Suprapubic skin (tissue), 4 donors: ENCODE results near the gene MOBP. TPM values are rescaled to one million over a fixed set of nuclear protein-coding genes. Genes with fewer than 3 reads are reported as not detected.

Experiments used
- DNase-seq, 2 donors: peaks; one replicate each; pipeline ENCODE4 v3.0.0-alpha.2; 2019; ENCODE audit warnings: low spot score in 2 of 2
- H3K27ac ChIP-seq: fragments of 200-600 bp; sonication (generic); one replicate; pipeline ENCODE4 v1.5.1; 2019
- H3K27me3 ChIP-seq: fragments of 200-600 bp; sonication (generic); one replicate; pipeline ENCODE4 v1.5.1; 2019
- H3K36me3 ChIP-seq: fragments of 200-600 bp; sonication (generic); one replicate; pipeline ENCODE4 v1.5.1; 2019
- H3K4me1 ChIP-seq: fragments of 200-600 bp; sonication (generic); one replicate; pipeline ENCODE4 v1.5.1; 2019
- H3K4me3 ChIP-seq: fragments of 200-600 bp; sonication (generic); one replicate; pipeline ENCODE4 v1.5.1; 2019; ENCODE audit warnings: mild to moderate bottlenecking
- H3K9me3 ChIP-seq: fragments of 200-600 bp; sonication (generic); one replicate; pipeline ENCODE4 v1.5.1; 2019
- EP300 ChIP-seq: sonication (generic); formaldehyde crosslinking; IDR thresholded peaks from one replicate; pipeline ENCODE4 v1.6.1; 2017; ENCODE audit warnings: antibody characterized with exemption
- POLR2A ChIP-seq, 2 donors: fragments of 450-650 bp; IDR thresholded peaks; one replicate each; pipeline ENCODE4 v1.6.1; 2017; ENCODE audit warnings: antibody characterized with exemption in 2 of 2, mild to moderate bottlenecking in 2 of 2, moderate library complexity in 2 of 2
- POLR2AphosphoS5 ChIP-seq, 3 donors: sonication (generic); formaldehyde crosslinking; IDR thresholded peaks; one replicate each; pipeline ENCODE4 v1.6.1; 2017; ENCODE audit warnings: antibody characterized with exemption in 3 of 3
- WGBS: methylation state at CpG from one replicate; pipeline ENCODE4 v1.1.5; 2018; 5-methylcytosine and 5-hydroxymethylcytosine counted together
- total RNA-seq, 4 donors: library from RNA; depleted of rRNA; stranded (reverse); fragments of >200 nt; gene quantifications; one replicate each; pipeline ENCODE4 v1.1.0, GENCODE V29; 2016
- TF ChIP-seq, protein P1 (sequence below), 2 donors: fragments of 200-600 bp in 1 of 2; fragments of 450-650 bp in 1 of 2; sonication (generic) in 1 of 2; IDR thresholded peaks; one replicate each; pipeline ENCODE4 v1.5.1; 2016 to 2019; ENCODE audit warnings: antibody characterized with exemption in 2 of 2, mild to moderate bottlenecking in 1 of 2, moderate library complexity in 1 of 2

The MOBP gene
- total RNA-seq, 4 donors from 2014 or later: not detected

DNA sequence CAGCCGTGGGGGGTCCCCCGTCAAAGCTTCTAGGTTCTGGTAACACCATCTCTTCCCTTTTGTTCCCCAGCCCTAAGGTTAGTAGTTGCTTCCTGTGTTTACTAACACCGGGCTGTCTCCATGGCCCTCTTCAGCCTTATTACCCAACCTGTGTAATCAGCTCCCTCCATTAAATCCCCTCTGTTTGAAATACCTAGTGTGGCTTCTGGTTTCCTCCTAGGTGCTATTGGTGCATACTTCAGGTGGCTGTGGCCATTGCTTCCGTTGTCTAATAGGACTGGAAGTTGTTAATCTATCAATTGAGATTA, 35.3 kb downstream of the MOBP start:
- no peak for DNase-seq
- 73% methylated on average over 4 of the region's 4 CpGs for WGBS
- TF ChIP-seq EP300 (no peak), POLR2A (IDR thresholded peaks at IDR 0.05) (no peak), POLR2AphosphoS5 (IDR thresholded peaks at IDR 0.05) (no peak)
- TF ChIP-seq, protein P1, sequence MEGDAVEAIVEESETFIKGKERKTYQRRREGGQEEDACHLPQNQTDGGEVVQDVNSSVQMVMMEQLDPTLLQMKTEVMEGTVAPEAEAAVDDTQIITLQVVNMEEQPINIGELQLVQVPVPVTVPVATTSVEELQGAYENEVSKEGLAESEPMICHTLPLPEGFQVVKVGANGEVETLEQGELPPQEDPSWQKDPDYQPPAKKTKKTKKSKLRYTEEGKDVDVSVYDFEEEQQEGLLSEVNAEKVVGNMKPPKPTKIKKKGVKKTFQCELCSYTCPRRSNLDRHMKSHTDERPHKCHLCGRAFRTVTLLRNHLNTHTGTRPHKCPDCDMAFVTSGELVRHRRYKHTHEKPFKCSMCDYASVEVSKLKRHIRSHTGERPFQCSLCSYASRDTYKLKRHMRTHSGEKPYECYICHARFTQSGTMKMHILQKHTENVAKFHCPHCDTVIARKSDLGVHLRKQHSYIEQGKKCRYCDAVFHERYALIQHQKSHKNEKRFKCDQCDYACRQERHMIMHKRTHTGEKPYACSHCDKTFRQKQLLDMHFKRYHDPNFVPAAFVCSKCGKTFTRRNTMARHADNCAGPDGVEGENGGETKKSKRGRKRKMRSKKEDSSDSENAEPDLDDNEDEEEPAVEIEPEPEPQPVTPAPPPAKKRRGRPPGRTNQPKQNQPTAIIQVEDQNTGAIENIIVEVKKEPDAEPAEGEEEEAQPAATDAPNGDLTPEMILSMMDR (IDR thresholded peaks at IDR 0.05): no peak
- Histone ChIP-seq H3K27me3 (peaks cover 31% of the 10 kb centered on the region), H3K36me3 (no peaks in the 10 kb centered on the region), H3K9me3 (no peaks in the 10 kb centered on the region), H3K4me1 (no peaks in the 10 kb centered on the region), H3K27ac (no peak overlapping the region), H3K4me3 (no peak overlapping the region)

DNA sequence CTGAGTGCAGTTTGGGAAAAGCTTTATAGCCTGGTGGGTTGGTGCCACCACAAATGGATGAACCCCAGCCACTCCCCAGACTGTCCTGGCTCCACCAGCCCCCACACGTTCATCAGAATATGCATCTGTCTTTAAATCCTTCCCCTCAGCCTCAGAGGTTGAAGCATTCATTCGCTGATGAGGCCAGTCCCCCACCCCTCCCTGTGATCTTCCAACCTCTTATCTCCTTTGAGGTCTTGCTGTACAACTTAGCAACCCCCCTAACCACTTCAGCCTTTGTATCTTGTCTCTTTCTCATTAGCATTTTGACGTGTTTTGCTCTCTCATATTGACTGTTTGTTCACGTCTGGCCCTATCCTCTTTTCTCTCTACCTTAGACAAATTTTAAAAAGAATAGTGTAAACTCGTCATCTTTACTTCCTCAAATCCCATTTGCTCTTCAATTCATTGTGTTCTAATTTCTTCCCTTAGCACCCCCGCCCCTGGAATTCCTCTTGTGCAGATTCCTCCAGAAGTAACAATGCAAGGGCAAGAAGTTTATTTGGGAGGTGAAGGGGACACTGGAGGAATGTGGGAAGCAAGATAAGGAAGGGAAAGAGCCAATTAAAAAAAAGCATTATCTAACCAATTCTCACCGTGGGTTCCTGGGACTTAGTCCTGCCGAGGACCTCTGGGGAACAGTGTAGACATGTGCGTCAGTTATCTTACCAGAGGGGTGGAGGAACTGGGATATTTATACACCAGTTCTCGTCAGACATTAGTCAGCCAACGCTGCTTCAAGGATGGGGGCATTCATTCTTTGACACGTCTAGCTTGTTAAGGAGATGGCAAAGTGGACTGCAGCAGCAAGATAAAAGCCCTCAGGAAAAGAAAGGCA, 38.6 kb downstream of the MOBP start:
- 51% methylated on average over 12 of the region's 12 CpGs for WGBS

DNA sequence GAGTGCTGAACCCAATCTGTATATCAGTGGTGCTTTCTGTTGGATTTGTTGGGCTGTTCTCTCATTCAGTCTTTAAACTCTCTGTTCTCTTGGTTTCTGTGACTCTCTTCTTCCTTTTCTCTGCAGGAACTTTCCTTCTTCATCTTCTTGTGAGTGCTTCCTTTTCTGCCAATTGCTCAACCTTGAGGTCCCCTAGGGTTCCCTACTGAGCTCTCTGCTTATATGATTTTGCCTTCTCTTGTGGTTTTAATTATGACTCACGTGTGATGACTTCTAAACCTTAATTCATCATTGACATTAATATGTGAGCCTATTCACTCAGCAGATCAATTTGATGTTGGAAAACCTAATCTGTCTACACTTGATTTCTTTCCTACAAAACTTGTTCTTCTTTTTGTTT, 39.4 kb downstream of the MOBP start:
- H3K4me1 ChIP-seq: no peaks in the 10 kb centered on the region
- H3K9me3 ChIP-seq: no peaks in the 10 kb centered on the region
- no peak overlapping the region for H3K4me3 ChIP-seq
- H3K27me3 ChIP-seq: peaks cover 12% of the 10 kb centered on the region
- H3K36me3 ChIP-seq: no peaks in the 10 kb centered on the region
- DNase-seq: no peak
- 55% methylated on average over 1 of the region's 1 CpG for WGBS
- no peak for TF ChIP-seq POLR2AphosphoS5 (IDR thresholded peaks at IDR 0.05)
- TF ChIP-seq EP300: no peak
- TF ChIP-seq, protein P1 (IDR thresholded peaks at IDR 0.05): no peak
- TF ChIP-seq POLR2A (IDR thresholded peaks at IDR 0.05): no peak
- no peak overlapping the region for H3K27ac ChIP-seq

More for the DNA sequence above, 38.6 kb downstream of the MOBP start:
- Histone ChIP-seq H3K36me3 (no peaks in the 10 kb centered on the region), H3K9me3 (no peaks in the 10 kb centered on the region), H3K4me1 (no peaks in the 10 kb centered on the region), H3K4me3 (no peak overlapping the region), H3K27ac (no peak overlapping the region), H3K27me3 (peaks cover 15% of the 10 kb centered on the region)
- DNase-seq: no peak
- TF ChIP-seq POLR2A (IDR thresholded peaks at IDR 0.05) (no peak), POLR2AphosphoS5 (IDR thresholded peaks at IDR 0.05) (no peak), EP300 (no peak)
- TF ChIP-seq, protein P1 (IDR thresholded peaks at IDR 0.05): no peak

DNA sequence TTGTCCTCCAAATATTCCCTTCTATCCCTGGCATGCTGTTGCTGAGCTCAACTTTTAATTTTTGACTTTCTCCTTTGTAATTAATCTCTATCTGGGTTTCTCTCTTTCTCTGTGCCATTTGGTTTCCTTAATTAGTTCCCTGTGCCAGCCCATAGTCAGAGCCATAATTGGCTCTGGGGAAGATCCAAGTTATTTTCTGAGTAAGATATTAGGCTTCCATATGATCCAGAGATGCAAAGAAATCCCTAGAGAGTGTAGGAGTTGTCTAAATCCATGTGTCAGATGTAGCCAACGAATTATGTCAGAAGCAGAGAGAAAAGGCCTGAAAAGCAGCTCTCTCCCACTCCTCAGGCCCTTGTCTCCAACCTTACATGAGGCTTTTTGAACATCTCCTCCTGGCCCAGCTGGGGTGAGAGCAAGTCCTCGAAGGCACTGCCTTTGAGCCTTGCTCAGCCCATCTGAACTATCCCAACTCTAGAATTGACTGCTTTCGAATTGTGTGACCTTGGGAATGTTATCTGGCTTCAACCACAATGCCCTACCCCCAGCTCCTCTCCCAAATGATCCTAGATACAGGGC, 46.4 kb downstream of the MOBP start:
- 82% methylated on average over 3 of the region's 3 CpGs for WGBS
- Histone ChIP-seq H3K4me1 (no peaks in the 10 kb centered on the region), H3K9me3 (no peaks in the 10 kb centered on the region), H3K36me3 (no peaks in the 10 kb centered on the region), H3K27ac (no peak overlapping the region), H3K4me3 (no peak overlapping the region), H3K27me3 (no peaks in the 10 kb centered on the region)
- TF ChIP-seq POLR2A (IDR thresholded peaks at IDR 0.05) (no peak), EP300 (no peak), POLR2AphosphoS5 (IDR thresholded peaks at IDR 0.05) (no peak)
- TF ChIP-seq, protein P1 (IDR thresholded peaks at IDR 0.05): no peak
- no peak for DNase-seq

DNA sequence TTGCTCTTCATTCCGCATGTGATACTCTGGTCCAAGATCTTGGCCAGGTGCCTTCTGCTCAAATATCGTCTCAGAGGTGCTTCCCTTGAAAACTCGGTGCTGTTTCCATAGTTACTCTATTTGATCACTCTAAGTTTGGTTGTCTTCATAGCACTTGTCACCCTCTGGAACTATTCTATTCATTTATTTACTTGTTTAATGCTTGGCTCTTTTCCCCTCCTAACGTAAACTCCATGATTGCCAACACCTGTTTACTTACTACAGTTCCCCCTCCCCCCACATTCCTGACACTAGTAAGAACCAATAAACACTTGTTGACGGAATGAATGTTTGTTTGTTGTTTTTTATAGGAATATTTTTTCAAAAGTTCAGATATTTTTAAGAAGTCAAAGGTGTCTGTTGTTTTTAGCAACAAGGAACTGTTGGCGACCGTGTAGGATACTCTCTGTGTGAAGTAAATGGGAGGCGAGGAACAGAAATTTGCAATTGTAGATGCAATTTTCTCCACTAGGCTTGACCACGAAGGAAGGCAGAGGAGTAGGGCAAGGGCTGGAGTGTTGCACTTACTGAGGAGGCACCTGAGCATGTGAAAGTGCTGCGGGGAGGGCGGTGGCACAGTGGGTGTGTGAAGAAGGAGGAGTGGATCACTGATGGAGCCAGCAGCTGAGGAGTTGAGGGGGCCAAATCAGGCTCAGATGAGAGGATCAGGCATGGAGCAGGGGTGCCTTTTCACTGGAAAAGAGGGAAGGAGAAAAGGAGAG, 48.4 kb downstream of the MOBP start:
- Histone ChIP-seq H3K4me3 (no peak overlapping the region), H3K27me3 (no peaks in the 10 kb centered on the region), H3K27ac (no peak overlapping the region), H3K4me1 (no peaks in the 10 kb centered on the region), H3K9me3 (no peaks in the 10 kb centered on the region), H3K36me3 (no peaks in the 10 kb centered on the region)
- TF ChIP-seq, protein P1 (IDR thresholded peaks at IDR 0.05): no peak
- no peak for TF ChIP-seq POLR2A (IDR thresholded peaks at IDR 0.05)
- TF ChIP-seq POLR2AphosphoS5 (IDR thresholded peaks at IDR 0.05): no peak
- no peak for TF ChIP-seq EP300
- DNase-seq: no peak
- 75% methylated on average over 11 of the region's 11 CpGs for WGBS
